Dedifferentiated amniotic fluid mesenchymal stem cell (primary cell): ENCODE data around the gene PTPRO.

Source experiments
- DNase-seq: peaks from one replicate; pipeline ENCODE4 v3.0.0-alpha.2; 2016; ENCODE audit errors: extremely low spot score

PTPRO gene

DNA sequence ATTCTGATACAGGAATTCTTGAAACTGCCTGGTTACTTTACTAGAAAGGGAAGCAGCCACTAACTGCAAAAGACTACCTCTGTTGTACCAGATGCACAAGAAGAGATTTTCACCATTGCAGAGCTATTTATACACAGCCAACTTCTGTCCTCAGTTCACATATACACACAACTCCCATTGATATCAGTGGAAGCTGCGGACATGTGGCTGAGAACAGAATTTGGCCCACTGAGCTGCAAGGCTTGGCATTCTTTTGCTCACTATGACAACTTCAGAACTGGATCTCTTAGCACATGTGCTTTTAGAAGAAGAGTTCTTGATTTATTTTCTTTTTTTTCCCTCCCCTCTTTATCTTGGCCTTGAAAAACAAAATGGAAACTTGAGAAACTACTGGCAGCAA is 28.3 kb downstream of the PTPRO start:
- no peak for DNase-seq

DNA sequence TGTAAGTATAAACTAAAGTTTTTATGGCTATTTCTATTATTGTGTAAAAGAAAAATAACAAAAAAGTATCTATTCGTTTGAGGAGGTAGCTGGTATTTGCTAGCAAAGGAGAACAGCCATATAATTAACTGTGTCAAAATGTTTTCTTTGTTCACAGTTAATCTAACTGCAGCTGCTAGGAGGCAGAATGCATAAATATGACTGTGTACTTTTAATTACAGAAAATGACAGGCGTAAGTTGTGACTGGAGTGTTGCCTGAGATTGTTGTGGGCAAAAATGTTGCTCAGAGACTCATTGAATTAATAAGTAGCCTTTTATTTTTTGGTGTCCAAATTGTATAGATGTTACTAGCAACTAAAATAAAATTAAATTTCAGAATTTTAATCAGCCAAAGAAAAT is 33.5 kb downstream of the PTPRO start:
- DNase-seq: no peak

DNA sequence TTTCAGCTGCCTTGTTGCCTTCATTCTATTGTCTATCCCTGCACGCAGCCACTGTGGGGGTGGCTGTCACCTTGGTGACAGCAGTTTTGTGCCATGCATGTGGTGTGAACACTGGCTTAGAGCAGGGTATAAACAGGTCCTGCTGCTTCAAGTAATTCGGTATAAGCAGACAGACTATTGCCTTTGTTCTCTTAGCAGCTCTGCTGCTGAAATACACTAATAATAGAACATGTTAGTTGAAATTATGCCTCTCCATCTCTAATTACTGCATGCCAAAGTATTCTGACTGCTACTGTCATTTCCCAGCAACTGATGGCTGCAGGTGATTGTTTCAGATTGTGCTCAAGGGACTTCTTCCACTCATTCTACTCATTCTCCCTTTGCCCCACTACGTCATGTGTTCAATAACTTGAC is 34.6 kb downstream of the PTPRO start:
- no peak for DNase-seq

GRCh38 chr12:15364221-15365160 is 42.2 kb downstream of the PTPRO start:
- DNase-seq: no peak

- DNase-seq: no peak
Observed at GRCh38 chr12:15368812-15369211, 46.5 kb downstream of the PTPRO start.

DNA sequence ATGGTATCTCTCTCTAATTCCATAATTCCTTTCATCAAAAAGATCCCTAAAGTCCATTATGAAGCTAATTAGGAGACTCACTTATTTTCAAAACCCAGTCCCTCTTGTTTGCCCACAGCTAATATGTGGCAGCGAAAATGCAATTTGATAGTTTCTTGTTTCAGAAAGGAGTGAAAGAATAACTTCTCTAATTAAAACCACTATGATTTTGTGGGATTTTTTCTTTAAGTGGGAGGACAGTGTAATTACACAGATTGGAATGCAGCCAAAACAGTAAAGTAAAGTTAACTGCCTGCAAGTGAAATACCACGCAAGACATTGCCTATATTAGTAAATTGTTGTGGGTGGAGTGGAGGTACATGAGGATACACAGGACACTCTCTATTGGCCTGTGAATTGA is 50.0 kb downstream of the PTPRO start:
- no peak for DNase-seq

DNA sequence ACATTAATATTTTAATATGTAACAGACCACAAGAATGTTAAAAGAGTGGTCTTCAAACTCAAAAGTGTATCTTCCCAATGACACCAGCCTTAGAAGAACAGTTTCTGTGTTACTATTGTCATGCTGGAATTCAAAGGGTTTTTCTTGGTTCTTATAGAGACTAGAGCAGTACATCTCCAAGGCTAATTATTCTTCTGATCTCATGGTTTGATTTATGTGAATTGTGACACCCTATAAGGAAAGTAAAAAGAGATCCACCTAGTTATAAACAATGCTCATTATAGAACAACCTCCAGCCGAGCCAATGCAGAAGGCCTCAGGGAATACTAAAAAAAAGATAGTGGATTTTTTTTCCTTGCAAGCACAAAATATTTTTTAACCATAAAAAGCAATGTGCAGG is 65.5 kb downstream of the PTPRO start:
- DNase-seq: no peak

DNA sequence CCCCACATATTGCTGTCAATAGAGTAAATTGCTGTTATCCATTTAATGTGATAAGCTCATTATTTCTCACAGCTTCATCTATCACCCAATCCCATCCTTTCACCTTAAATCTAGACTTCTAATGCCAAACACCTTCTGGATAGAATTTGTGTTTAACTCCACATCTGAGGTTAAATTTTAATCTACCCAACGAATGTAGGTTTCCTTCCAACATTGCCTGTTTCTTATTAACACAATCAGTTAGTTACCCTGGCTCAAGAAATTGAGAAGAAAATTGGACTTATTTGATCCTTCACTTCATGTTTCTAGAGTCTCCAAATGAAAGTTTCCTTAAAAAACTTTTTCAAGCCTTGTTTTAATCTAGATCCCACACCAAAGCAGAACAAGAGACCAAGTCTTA is 67.3 kb downstream of the PTPRO start:
- DNase-seq: no peak

DNA sequence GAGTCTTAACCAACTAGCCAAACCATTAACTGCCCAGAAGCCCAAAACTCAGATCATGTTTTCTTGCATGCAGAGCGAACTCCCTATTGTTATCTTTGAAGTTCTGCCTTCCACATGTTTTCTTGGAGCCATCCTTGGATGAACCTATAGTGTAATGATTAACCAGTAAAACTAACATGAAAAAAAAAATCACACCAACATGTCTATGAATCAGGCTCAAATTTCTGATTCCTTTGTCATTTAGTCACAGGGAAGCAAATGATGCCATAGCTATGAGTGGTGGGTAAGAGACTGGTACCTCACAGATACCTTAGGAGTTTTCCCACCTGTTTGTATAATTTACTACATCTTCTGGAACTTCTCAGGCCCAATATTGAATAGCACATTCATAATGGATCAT is 70.7 kb downstream of the PTPRO start:
- no peak for DNase-seq

- no peak for DNase-seq
Observed at GRCh38 chr12:15393995-15394394, 71.7 kb downstream of the PTPRO start.

- DNase-seq: no peak
Observed at GRCh38 chr12:15404485-15404884, 82.2 kb downstream of the PTPRO start.

GRCh38 chr12:15405606-15406005 is 83.3 kb downstream of the PTPRO start:
- no peak for DNase-seq

DNA sequence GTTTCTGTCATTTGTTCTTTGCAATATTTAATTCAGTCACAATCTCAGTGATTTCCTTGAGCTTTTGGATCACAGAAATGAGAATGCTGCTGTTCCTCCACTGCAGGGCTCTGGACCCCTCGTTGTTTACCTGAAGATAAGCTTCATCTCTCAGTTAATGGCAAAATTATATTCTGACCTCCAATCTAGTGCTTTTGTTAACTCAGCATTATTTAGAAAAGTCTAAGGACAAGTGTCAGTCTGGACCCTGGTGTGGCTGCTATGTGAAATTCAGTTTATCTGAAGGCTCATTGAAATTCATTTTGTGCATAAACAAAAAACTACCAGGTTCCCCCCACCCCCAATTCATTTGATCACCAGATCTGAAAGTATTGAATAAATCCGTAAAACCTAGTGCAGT is 84.7 kb downstream of the PTPRO start:
- DNase-seq: no peak

DNA sequence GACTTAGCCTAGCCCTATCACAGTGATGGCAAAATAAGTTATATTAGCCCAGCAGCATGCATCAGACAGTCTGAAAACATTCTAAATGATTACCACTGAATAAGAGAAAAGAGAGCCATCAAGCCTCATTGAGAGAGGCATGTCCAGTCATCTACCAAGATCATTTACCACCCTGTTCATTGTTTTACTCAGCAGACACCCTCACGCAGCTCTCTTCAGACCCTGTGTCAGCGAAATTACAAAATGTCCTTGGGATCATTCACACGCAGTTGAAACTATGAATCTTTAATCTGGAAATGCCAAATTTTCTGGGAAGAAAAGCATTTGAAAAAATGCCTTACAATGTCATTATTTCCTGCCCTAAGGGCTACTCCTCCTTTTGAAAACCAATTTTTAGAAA is 89.5 kb downstream of the PTPRO start:
- no peak for DNase-seq

- DNase-seq: no peak
Observed at GRCh38 chr12:15417691-15418090, 95.4 kb downstream of the PTPRO start.

DNA sequence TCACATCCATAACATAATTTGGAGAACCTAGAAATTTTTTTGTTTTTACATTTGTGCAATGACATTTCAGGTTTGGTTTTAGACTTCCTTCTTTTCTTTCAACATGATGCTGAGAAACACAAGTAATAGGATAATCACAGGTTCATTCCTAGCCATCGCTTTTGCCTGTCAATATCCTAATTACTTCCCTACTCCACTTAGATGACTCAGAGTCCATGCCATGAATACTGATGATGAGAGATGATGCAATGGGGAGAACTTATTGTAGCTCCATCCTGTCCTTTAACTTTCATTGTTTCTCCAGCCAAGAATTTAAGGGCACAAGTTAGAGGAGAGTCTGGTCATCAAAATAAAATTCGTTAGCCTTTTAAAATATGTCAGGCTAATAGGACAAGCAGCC is 101.3 kb downstream of the PTPRO start:
- no peak for DNase-seq

DNA sequence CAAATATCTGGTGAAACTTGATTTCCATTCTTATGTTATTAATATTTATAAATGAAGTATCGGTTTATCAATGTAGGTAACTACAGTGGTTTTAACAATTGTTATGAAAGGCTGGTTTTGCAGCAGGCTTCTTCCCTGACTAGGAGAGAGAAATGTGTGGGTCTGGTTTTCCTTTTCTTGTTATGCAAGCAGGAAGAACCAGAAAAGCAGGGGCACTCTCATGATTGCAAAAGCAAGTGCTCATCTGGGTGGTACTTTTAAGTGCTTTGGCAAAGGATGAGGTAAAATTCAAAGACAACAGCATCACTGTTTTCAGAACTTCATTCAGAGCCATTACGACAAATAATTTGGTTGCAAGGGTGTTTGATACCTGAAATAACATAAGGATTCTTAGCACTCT is 105.6 kb downstream of the PTPRO start:
- DNase-seq: no peak

- no peak for DNase-seq
Observed at GRCh38 chr12:15428632-15429031, 106.3 kb downstream of the PTPRO start.

GRCh38 chr12:15429262-15429661 is 107.0 kb downstream of the PTPRO start:
- DNase-seq: no peak

- no peak for DNase-seq
Observed at GRCh38 chr12:15435597-15435996, 113.3 kb downstream of the PTPRO start.

DNA sequence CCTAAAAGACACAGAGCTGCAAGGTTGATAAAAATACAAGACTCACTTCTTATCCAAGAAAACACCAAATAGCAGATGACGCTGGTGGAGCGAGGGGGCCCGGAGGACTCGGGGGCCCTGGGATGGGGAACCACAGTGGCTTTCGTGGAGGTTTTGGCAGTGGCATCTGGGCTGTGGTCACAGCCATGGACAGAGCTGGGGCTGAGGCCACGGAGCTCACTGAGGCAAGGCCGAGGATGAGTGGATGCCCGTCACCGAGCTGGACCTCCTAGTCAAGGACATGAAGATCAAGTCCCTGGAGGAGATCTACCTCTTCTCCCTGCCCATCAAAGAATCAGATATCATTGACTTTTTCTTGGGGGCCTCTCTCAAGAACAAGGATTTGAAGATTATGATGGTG is 117.2 kb downstream of the PTPRO start:
- DNase-seq: no peak

DNA sequence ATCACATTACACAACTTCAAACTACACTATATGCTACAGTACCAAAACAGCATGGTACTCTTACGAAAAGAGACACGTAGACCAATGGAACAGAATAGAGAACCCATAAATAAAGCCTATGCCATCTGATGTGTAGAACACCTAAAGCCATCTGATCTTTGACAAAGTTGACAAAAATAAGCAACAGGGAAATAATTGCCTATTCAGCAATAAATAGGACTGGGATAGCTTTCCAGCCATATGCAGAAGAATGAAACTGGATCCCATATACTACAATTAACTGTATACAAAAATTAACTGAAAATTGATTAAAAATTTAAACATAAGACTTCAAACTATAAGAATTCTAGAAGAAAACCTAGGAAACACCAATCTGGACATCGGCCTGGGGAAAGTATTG is 120.7 kb downstream of the PTPRO start:
- DNase-seq: no peak

DNA sequence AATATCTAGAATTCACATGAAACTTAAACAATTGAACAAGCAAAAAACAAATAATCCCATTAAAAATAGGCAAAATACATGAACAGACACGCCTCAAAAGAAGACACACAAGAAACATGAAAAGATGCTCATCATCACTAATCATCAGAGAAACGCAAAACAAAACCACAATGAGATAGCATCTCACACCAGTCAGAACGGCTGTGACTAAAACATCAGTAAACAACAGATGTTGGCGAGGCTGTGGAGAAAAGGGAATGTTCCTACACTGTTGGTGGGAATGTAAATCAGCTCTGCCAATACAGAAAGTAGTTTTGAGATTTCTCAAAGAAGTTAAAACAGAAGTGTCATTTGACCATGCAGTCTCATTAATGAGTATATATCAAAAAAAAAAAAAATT is 121.3 kb downstream of the PTPRO start:
- no peak for DNase-seq

DNA sequence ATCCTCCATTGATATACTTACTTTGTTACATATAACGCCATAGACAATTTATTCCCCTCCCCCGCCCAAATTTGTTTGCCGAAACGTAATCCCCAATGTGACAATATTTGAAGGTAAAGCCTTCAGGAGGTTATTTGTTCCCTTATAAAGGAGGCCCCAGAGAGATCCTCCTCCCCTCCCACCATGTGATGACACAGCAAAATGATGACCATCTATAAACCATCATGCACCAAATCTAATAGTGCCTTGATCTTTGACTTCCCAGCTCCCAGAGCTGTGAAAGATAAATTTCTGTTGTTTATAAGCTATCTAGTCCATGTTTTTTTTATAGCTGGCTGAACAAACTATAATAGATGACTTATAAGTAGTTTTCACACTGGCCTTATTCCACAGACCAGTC is 122.2 kb downstream of the PTPRO start:
- no peak for DNase-seq
